ENCODE results near the gene METTL26. TPM values are rescaled to one million over a fixed set of nuclear protein-coding genes. Genes with fewer than 3 reads are reported as not detected.

Gene METTL26
- total and polyA plus RNA-seq, 9 of the 15 experiments (the other 6 are each of a cell fraction or from before 2014, with no cell fraction given) = 7.3 to 262 (median 80.9) TPM

DNA sequence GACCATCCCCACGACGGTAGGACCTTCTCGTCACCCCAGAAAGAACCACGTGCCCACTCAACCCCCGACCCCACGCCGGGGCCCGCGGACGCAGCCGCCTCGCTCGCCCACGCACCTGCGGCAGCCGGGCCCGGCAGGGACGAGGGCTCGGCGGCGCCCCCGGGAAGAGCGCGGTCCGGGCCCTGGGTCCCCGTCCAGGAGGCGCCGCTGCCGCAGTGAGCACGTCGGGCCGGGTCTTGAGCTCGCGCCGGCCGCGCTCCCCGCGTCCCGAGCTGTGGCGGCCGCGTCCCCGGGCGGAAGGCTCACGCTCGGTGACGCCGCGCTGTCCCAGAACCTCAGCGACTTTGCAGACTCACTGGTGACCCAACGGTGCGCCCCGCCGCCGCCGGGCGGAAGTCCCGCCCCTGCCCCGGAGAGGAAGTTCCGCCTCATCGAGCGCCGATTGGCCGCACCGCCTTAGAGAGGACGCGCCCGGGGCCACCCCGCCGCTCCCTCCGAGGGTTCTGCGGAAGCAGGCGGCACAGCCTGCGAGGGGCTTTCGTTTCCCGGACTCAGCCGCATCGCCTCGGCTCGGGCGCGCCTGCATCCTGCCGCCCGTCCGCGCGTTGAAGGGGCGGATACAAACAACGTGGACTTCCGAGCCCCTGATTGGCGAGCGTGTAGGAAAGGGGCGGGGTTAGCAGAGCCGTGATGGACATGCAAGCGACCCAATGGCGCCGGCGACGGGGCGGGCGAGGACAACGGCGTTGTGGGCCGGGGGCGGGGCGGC is 47.0 kb downstream of the METTL26 start (continued):
- TF ChIP-seq, protein P1, sequence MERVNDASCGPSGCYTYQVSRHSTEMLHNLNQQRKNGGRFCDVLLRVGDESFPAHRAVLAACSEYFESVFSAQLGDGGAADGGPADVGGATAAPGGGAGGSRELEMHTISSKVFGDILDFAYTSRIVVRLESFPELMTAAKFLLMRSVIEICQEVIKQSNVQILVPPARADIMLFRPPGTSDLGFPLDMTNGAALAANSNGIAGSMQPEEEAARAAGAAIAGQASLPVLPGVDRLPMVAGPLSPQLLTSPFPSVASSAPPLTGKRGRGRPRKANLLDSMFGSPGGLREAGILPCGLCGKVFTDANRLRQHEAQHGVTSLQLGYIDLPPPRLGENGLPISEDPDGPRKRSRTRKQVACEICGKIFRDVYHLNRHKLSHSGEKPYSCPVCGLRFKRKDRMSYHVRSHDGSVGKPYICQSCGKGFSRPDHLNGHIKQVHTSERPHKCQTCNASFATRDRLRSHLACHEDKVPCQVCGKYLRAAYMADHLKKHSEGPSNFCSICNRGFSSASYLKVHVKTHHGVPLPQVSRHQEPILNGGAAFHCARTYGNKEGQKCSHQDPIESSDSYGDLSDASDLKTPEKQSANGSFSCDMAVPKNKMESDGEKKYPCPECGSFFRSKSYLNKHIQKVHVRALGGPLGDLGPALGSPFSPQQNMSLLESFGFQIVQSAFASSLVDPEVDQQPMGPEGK (CRISPR knock-in tag; IDR thresholded peaks at IDR 0.05; ENCODE audit: borderline replicate concordance) = no peak
- peak; percentile 75 for TF ChIP-seq L3MBTL2 (IDR thresholded peaks at IDR 0.05)
- no peak; the same call in 1 of the 2 replicates for TF ChIP-seq CBX1 (IDR thresholded peaks at IDR 0.05; ENCODE audit: low read depth)
- TF ChIP-seq ILF3 (IDR thresholded peaks at IDR 0.05; ENCODE audit: borderline replicate concordance) = no peak; the same call in 1 of the 2 replicates
- TF ChIP-seq KLF6 (CRISPR knock-in tag; IDR thresholded peaks at IDR 0.05; ENCODE audit: borderline replicate concordance) = no peak
- TF ChIP-seq LCOR (CRISPR knock-in tag; IDR thresholded peaks at IDR 0.05) = peak; percentile 41; the same call in 1 of the 2 replicates
- TF ChIP-seq, protein P2, sequence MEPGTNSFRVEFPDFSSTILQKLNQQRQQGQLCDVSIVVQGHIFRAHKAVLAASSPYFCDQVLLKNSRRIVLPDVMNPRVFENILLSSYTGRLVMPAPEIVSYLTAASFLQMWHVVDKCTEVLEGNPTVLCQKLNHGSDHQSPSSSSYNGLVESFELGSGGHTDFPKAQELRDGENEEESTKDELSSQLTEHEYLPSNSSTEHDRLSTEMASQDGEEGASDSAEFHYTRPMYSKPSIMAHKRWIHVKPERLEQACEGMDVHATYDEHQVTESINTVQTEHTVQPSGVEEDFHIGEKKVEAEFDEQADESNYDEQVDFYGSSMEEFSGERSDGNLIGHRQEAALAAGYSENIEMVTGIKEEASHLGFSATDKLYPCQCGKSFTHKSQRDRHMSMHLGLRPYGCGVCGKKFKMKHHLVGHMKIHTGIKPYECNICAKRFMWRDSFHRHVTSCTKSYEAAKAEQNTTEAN (CRISPR knock-in tag; IDR thresholded peaks at IDR 0.05) = 0 out of 2 replicates have a peak, but pooled peaks have one; percentile 73
- TF ChIP-seq, protein P3, sequence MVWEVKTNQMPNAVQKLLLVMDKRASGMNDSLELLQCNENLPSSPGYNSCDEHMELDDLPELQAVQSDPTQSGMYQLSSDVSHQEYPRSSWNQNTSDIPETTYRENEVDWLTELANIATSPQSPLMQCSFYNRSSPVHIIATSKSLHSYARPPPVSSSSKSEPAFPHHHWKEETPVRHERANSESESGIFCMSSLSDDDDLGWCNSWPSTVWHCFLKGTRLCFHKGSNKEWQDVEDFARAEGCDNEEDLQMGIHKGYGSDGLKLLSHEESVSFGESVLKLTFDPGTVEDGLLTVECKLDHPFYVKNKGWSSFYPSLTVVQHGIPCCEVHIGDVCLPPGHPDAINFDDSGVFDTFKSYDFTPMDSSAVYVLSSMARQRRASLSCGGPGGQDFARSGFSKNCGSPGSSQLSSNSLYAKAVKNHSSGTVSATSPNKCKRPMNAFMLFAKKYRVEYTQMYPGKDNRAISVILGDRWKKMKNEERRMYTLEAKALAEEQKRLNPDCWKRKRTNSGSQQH (CRISPR knock-in tag; IDR thresholded peaks at IDR 0.05) = no peak
- no peak for TF ChIP-seq CBX8 (IDR thresholded peaks at IDR 0.05; ENCODE audit: borderline replicate concordance, extremely low read depth, low read depth, low read length, poor library complexity, severe bottlenecking)
- no peak for TF ChIP-seq ETV5 (CRISPR knock-in tag; IDR thresholded peaks at IDR 0.05; ENCODE audit: low read depth)
- no peak for TF ChIP-seq PHF21A (IDR thresholded peaks at IDR 0.05; ENCODE audit: borderline replicate concordance, low read depth)
- no peak for TF ChIP-seq ZNF41 (CRISPR knock-in tag; conservative IDR thresholded peaks at IDR 0.05)
- TF ChIP-seq ZSCAN29 (IDR thresholded peaks at IDR 0.05) = no peak
- TF ChIP-seq, protein P4, sequence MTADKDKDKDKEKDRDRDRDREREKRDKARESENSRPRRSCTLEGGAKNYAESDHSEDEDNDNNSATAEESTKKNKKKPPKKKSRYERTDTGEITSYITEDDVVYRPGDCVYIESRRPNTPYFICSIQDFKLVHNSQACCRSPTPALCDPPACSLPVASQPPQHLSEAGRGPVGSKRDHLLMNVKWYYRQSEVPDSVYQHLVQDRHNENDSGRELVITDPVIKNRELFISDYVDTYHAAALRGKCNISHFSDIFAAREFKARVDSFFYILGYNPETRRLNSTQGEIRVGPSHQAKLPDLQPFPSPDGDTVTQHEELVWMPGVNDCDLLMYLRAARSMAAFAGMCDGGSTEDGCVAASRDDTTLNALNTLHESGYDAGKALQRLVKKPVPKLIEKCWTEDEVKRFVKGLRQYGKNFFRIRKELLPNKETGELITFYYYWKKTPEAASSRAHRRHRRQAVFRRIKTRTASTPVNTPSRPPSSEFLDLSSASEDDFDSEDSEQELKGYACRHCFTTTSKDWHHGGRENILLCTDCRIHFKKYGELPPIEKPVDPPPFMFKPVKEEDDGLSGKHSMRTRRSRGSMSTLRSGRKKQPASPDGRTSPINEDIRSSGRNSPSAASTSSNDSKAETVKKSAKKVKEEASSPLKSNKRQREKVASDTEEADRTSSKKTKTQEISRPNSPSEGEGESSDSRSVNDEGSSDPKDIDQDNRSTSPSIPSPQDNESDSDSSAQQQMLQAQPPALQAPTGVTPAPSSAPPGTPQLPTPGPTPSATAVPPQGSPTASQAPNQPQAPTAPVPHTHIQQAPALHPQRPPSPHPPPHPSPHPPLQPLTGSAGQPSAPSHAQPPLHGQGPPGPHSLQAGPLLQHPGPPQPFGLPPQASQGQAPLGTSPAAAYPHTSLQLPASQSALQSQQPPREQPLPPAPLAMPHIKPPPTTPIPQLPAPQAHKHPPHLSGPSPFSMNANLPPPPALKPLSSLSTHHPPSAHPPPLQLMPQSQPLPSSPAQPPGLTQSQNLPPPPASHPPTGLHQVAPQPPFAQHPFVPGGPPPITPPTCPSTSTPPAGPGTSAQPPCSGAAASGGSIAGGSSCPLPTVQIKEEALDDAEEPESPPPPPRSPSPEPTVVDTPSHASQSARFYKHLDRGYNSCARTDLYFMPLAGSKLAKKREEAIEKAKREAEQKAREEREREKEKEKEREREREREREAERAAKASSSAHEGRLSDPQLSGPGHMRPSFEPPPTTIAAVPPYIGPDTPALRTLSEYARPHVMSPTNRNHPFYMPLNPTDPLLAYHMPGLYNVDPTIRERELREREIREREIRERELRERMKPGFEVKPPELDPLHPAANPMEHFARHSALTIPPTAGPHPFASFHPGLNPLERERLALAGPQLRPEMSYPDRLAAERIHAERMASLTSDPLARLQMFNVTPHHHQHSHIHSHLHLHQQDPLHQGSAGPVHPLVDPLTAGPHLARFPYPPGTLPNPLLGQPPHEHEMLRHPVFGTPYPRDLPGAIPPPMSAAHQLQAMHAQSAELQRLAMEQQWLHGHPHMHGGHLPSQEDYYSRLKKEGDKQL (CRISPR knock-in tag; IDR thresholded peaks at IDR 0.05; ENCODE audit: borderline replicate concordance) = no peak
- TF ChIP-seq NBN (IDR thresholded peaks at IDR 0.05; ENCODE audit: low read depth) = no peak
- no peak for TF ChIP-seq TAL1 (IDR thresholded peaks at IDR 0.05)
- TF ChIP-seq GATA2 (CRISPR knock-in tag; IDR thresholded peaks at IDR 0.05) = no peak
- no peak for TF ChIP-seq CBFA2T3 (IDR thresholded peaks at IDR 0.05)
